GM23338 (cell line): Measurements from ENCODE around the gene NTN1. TPM values are rescaled to one million over a fixed set of nuclear protein-coding genes. Genes with fewer than 3 reads are reported as not detected.
A peak's percentile ranks its signal among the peaks of the same experiment; 100 is the strongest.

Experiments
- ATAC-seq: fragments of 200-7000 bp; cut with Tn5 transposase; 3 replicates; pipeline ENCODE4 v1.9.1; 2020
- DNase-seq: peaks from one replicate; pipeline ENCODE4 v3.0.0-alpha.2; 2015; ENCODE audit warnings: low spot score
- H2AFZ ChIP-seq: fragments of 200-600 bp; sonication (generic); 2 replicates; pipeline ENCODE4 v1.8.0; 2016; ENCODE audit warnings: antibody characterized with exemption, mild to moderate bottlenecking, moderate library complexity
- H3F3A ChIP-seq: fragments of 200-600 bp; sonication (generic); replicated peaks from 2 replicates; pipeline ENCODE4 v1.8.0; 2017; ENCODE audit warnings: antibody characterized with exemption, mixed run types, low read depth
- H3K27ac ChIP-seq: fragments of 200-600 bp; sonication (generic); 2 replicates; pipeline ENCODE4 v1.6.1; 2016; ENCODE audit warnings: low read depth
- H3K27me3 ChIP-seq: fragments of 200-600 bp; sonication (generic); 2 replicates; pipeline ENCODE4 v1.8.0; 2016; ENCODE audit warnings: mild to moderate bottlenecking, mixed run types, moderate library complexity; ENCODE audit not compliant: insufficient read depth
- H3K36me3 ChIP-seq: fragments of 200-600 bp; sonication (generic); 2 replicates; pipeline ENCODE4 v1.8.0; 2016; ENCODE audit warnings: mild to moderate bottlenecking; ENCODE audit not compliant: insufficient read depth
- H3K4me1 ChIP-seq: fragments of 200-600 bp; sonication (generic); 2 replicates; pipeline ENCODE4 v1.8.0; 2016; ENCODE audit warnings: mild to moderate bottlenecking, moderate library complexity; ENCODE audit not compliant: insufficient read depth
- H3K4me2 ChIP-seq: fragments of 200-600 bp; sonication (generic); 2 replicates; pipeline ENCODE4 v1.7.1; 2017; ENCODE audit warnings: mixed run types
- H3K4me3 ChIP-seq: fragments of 200-600 bp; sonication (generic); 2 replicates; pipeline ENCODE4 v1.6.1; 2016; ENCODE audit warnings: mixed run types
- H3K79me2 ChIP-seq: fragments of 200-600 bp; sonication (generic); replicated peaks from 2 replicates; pipeline ENCODE4 v1.8.0; 2017; ENCODE audit warnings: mild to moderate bottlenecking; ENCODE audit not compliant: insufficient read depth
- H3K9me2 ChIP-seq: fragments of 200-600 bp; sonication (generic); 2 replicates; pipeline ENCODE4 v1.8.0; 2017; ENCODE audit not compliant: insufficient read depth
- H4K20me1 ChIP-seq: fragments of 200-600 bp; sonication (generic); replicated peaks from 2 replicates; pipeline ENCODE4 v1.8.0; 2017; ENCODE audit warnings: mild to moderate bottlenecking; ENCODE audit not compliant: insufficient read depth
- H3K27ac Mint-ChIP-seq: 2 replicates; pipeline ENCODE4 v1.8.0; 2020; ENCODE audit warnings: inconsistent platforms, mild to moderate bottlenecking, moderate library complexity, mixed read lengths
- H3K27me3 Mint-ChIP-seq: 3 replicates; pipeline ENCODE4 v1.8.0; 2022; ENCODE audit warnings: low read depth, mild to moderate bottlenecking, moderate library complexity, mixed read lengths, inconsistent platforms; ENCODE audit not compliant: insufficient read depth, poor library complexity
- H3K36me3 Mint-ChIP-seq: 3 replicates; pipeline ENCODE4 v1.8.0; 2021; ENCODE audit warnings: low read depth, mild to moderate bottlenecking, inconsistent platforms, moderate library complexity, mixed read lengths
- H3K4me1 Mint-ChIP-seq: 3 replicates; pipeline ENCODE4 v1.8.0; 2020; ENCODE audit warnings: mild to moderate bottlenecking, inconsistent platforms, mixed read lengths
- H3K4me3 Mint-ChIP-seq: 3 replicates; pipeline ENCODE4 v1.8.0; 2021; ENCODE audit warnings: moderate library complexity, mild to moderate bottlenecking, inconsistent platforms, mixed read lengths
- H3K9me3 Mint-ChIP-seq: 3 replicates; pipeline ENCODE4 v1.8.0; 2020; ENCODE audit warnings: moderate library complexity, mild to moderate bottlenecking, inconsistent platforms, mixed read lengths
- JUNB ChIP-seq: IDR thresholded peaks from one replicate; pipeline ENCODE4 v1.6.1; 2016; ENCODE audit warnings: antibody characterized with exemption; ENCODE audit not compliant: unreplicated experiment
- NANOG ChIP-seq: IDR thresholded peaks from 2 replicates; pipeline ENCODE4 v1.6.1; 2016; ENCODE audit warnings: antibody characterized with exemption, borderline replicate concordance
- POLR2AphosphoS5 ChIP-seq: IDR thresholded peaks from 2 replicates; pipeline ENCODE4 v1.6.1; 2016; ENCODE audit warnings: antibody characterized with exemption, low read depth
- STAT1 ChIP-seq: IDR thresholded peaks from one replicate; pipeline ENCODE4 v1.6.1; 2016; ENCODE audit warnings: antibody characterized with exemption; ENCODE audit not compliant: unreplicated experiment
- polyA plus RNA-seq: library from polyadenylated mRNA; unstranded; fragments of >200 nt; fragmentation: Nextera tagmentation; extraction: Ambion mirVana; gene quantifications from 2 replicates; pipeline ENCODE4 v1.2.1, GENCODE V29; 2016
- total RNA-seq: library from RNA; depleted of rRNA; stranded (reverse); fragments of >200 nt; shearing (Covaris generic); gene quantifications from 2 replicates; pipeline ENCODE4 v1.2.3, GENCODE V29; 2014
- TF ChIP-seq, protein P1 (sequence below): IDR thresholded peaks from 2 replicates; pipeline ENCODE4 v1.6.1; 2016; ENCODE audit warnings: antibody characterized with exemption
- TF ChIP-seq, protein P2 (sequence below): IDR thresholded peaks from one replicate; pipeline ENCODE4 v1.6.1; 2018; ENCODE audit warnings: antibody characterized with exemption; ENCODE audit not compliant: unreplicated experiment

The NTN1 gene
- total and polyA plus RNA-seq, 2 experiments from 2014 or later, result 0.57 to 2.6 TPM

DNA sequence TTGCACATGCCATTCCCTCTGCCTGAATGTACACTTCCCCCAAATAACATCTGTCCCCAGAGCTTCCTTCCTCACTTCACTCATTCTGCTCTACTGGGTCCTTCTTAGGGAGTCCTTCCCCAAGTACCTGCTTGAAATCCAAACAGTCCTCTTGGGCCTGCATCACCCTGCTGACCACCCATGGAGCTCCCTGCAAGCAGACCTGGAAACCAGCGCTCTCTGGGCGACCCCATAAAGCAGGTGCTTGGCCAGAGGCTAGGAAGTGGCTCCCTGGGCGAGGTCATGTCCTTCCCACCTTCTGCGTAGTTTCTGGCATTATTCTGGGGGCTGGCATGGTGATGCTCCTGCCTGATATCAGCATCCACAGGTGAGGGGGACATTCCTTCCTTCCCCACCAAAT is 12.2 kb upstream of the NTN1 start:
- H4K20me1 ChIP-seq, result no peaks in the 10 kb centered on the region; the same call in 1 of the 2 replicates
- H3K9me2 ChIP-seq, result no peaks in the 10 kb centered on the region
- TF ChIP-seq, protein P1, sequence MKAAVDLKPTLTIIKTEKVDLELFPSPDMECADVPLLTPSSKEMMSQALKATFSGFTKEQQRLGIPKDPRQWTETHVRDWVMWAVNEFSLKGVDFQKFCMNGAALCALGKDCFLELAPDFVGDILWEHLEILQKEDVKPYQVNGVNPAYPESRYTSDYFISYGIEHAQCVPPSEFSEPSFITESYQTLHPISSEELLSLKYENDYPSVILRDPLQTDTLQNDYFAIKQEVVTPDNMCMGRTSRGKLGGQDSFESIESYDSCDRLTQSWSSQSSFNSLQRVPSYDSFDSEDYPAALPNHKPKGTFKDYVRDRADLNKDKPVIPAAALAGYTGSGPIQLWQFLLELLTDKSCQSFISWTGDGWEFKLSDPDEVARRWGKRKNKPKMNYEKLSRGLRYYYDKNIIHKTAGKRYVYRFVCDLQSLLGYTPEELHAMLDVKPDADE, result no peak
- TF ChIP-seq POLR2AphosphoS5, result no peak
- H2AFZ ChIP-seq, result no peak overlapping the region
- no peak overlapping the region for H3K4me3 Mint-ChIP-seq
- no peak overlapping the region for H3K4me3 ChIP-seq
- no peak overlapping the region for H3K4me2 ChIP-seq
- peaks cover 65% of the 10 kb centered on the region for H3K27me3 Mint-ChIP-seq
- H3K27ac ChIP-seq, result no peak overlapping the region
- H3F3A ChIP-seq, result no peaks in the 10 kb centered on the region
- H3K4me1 Mint-ChIP-seq, result peaks cover 9% of the 10 kb centered on the region; the same call in 1 of the 3 replicates
- H3K4me1 ChIP-seq, result peaks cover 19% of the 10 kb centered on the region
- peaks cover 78% of the 10 kb centered on the region for H3K27me3 ChIP-seq
- no peaks in the 10 kb centered on the region; the same call in 2 of the 3 replicates for H3K36me3 Mint-ChIP-seq
- no peaks in the 10 kb centered on the region; the same call in 1 of the 2 replicates for H3K36me3 ChIP-seq
- no peaks in the 10 kb centered on the region for H3K79me2 ChIP-seq
- ATAC-seq (no peak), DNase-seq (no peak)
- H3K27ac Mint-ChIP-seq, result no peak overlapping the region
- H3K9me3 Mint-ChIP-seq, result peaks cover 2% of the 10 kb centered on the region; the same call in 1 of the 3 replicates

DNA sequence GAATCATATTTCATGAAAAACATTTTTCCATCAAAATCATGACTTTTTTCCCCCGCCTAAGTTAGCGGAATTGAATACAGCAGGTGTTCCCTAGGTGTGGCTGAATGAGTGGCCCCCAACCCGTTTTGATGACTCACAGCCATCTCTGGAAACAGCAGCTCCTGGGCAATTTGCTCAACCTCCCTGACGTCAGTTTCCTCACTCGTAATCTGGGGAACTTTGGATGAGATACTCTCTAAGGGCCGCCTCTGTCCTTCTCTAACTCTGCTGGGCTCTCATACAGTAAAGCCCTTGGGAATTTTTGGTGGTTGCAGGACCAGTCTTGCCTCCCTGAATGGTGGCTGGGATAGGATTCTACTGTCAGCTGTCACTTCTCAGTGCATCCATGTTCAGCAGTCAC is 11.6 kb upstream of the NTN1 start:
- no peak overlapping the region for H3K4me3 ChIP-seq
- no peaks in the 10 kb centered on the region; the same call in 2 of the 3 replicates for H3K36me3 Mint-ChIP-seq
- H3K9me3 Mint-ChIP-seq, result peaks cover 2% of the 10 kb centered on the region; the same call in 1 of the 3 replicates
- peaks cover 9% of the 10 kb centered on the region; the same call in 1 of the 3 replicates for H3K4me1 Mint-ChIP-seq
- H4K20me1 ChIP-seq, result no peaks in the 10 kb centered on the region; the same call in 1 of the 2 replicates
- H3K27ac ChIP-seq, result no peak overlapping the region
- H3K36me3 ChIP-seq, result no peaks in the 10 kb centered on the region; the same call in 1 of the 2 replicates
- peaks cover 76% of the 10 kb centered on the region for H3K27me3 ChIP-seq
- DNase-seq, result no peak
- no peak for ATAC-seq
- H3K4me1 ChIP-seq, result peaks cover 20% of the 10 kb centered on the region
- H3K4me2 ChIP-seq, result no peak overlapping the region
- 0 out of 2 replicates have a peak, but pooled peaks cover 3% of the 10 kb centered on the region for H3K9me2 ChIP-seq
- no peak overlapping the region for H3K27ac Mint-ChIP-seq
- peaks cover 63% of the 10 kb centered on the region for H3K27me3 Mint-ChIP-seq
- TF ChIP-seq STAT1 (no peak), NANOG (no peak)
- TF ChIP-seq, protein P2, sequence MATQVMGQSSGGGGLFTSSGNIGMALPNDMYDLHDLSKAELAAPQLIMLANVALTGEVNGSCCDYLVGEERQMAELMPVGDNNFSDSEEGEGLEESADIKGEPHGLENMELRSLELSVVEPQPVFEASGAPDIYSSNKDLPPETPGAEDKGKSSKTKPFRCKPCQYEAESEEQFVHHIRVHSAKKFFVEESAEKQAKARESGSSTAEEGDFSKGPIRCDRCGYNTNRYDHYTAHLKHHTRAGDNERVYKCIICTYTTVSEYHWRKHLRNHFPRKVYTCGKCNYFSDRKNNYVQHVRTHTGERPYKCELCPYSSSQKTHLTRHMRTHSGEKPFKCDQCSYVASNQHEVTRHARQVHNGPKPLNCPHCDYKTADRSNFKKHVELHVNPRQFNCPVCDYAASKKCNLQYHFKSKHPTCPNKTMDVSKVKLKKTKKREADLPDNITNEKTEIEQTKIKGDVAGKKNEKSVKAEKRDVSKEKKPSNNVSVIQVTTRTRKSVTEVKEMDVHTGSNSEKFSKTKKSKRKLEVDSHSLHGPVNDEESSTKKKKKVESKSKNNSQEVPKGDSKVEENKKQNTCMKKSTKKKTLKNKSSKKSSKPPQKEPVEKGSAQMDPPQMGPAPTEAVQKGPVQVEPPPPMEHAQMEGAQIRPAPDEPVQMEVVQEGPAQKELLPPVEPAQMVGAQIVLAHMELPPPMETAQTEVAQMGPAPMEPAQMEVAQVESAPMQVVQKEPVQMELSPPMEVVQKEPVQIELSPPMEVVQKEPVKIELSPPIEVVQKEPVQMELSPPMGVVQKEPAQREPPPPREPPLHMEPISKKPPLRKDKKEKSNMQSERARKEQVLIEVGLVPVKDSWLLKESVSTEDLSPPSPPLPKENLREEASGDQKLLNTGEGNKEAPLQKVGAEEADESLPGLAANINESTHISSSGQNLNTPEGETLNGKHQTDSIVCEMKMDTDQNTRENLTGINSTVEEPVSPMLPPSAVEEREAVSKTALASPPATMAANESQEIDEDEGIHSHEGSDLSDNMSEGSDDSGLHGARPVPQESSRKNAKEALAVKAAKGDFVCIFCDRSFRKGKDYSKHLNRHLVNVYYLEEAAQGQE, result no peak
- H3K79me2 ChIP-seq, result no peaks in the 10 kb centered on the region
- H3F3A ChIP-seq, result no peaks in the 10 kb centered on the region
- no peak overlapping the region for H2AFZ ChIP-seq
- no peak overlapping the region for H3K4me3 Mint-ChIP-seq

DNA sequence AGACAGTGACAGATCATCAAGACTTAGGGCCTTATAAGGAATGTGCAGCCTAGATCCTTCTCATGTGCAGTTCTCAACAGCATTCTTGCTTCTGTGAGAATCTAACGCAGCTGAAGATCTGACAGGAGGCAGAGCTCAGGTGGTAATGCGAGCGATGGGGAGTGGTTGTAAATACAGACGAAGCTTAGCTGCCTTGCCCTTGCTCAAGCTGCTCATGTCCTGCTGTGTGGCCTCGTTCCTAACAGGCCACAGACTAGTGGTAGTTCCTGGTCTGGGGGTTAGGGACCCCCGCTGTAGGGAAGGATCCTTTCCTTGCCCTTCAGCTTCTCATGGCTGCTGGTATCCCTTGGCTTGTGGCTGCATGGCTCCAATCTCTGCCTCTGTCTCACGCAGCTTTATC is 10.3 kb upstream of the NTN1 start:
- H2AFZ ChIP-seq, result no peak overlapping the region
- TF ChIP-seq JUNB (no peak), NANOG (no peak)
- TF ChIP-seq, protein P2, result no peak
- no peak overlapping the region for H3K4me2 ChIP-seq
- Mint-ChIP-seq H3K27me3 (peaks cover 55% of the 10 kb centered on the region), H3K36me3 (no peaks in the 10 kb centered on the region; the same call in 2 of the 3 replicates), H3K9me3 (peaks cover 2% of the 10 kb centered on the region; the same call in 1 of the 3 replicates), H3K4me1 (peaks cover 4% of the 10 kb centered on the region; the same call in 1 of the 3 replicates), H3K4me3 (no peak overlapping the region), H3K27ac (no peak overlapping the region)
- ATAC-seq (peak; percentile 60), DNase-seq (no peak)
- H3K27ac ChIP-seq, result no peak overlapping the region
- no peaks in the 10 kb centered on the region; the same call in 1 of the 2 replicates for H4K20me1 ChIP-seq
- H3K27me3 ChIP-seq, result peaks cover 68% of the 10 kb centered on the region
- peaks cover 16% of the 10 kb centered on the region for H3K4me1 ChIP-seq
- H3K9me2 ChIP-seq, result 0 out of 2 replicates have a peak, but pooled peaks cover 3% of the 10 kb centered on the region
- no peaks in the 10 kb centered on the region for H3F3A ChIP-seq
- H3K4me3 ChIP-seq, result no peak overlapping the region
- H3K36me3 ChIP-seq, result no peaks in the 10 kb centered on the region
- no peaks in the 10 kb centered on the region for H3K79me2 ChIP-seq
